Measurements from ENCODE around the gene WFIKKN2. TPM values are rescaled to one million over a fixed set of nuclear protein-coding genes. Genes with fewer than 3 reads are reported as not detected.

WFIKKN2 gene
- total and polyA plus RNA-seq, 2 of the 13 experiments (the other 11 are each of a cell fraction or from before 2014, with no cell fraction given) = not detected

DNA sequence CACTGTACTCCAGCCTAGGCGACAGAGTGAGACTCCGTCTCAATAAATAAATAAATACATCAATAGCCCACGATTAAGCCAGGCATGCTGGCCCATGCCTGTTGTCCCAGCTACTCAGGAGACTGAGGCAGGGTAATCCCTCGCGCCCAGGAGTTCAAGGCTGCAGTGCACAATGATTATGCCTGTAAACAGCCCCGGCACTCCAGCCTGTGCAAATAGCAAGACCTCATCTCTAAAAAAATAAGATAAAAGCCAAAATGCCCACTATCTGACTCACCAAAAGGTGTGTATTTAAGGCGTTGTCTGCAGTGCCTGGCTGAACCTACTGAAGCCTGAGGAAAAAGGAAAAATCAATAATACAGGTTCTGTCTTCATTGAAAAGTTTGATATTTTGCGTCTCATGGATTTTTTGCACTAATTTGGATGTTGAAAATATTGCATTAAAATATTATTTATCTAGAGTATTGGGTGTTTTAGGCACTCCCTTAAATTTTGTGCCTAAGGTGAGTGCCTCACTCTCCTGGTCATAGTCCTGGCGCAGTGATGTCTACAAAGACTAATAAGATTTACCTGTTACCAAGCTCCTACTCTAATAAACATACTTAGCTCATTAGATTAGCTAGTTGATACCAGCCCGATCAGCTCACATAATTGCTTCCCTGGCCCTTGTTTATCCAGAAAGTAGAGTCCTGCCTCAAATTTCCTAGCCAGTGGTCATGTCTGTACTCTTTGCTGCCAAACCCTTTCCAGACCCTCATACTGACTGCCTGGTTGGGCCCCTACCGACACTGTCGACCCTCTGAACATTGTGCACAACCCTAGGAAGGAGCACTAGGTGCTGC lies 55.5 kb downstream of the WFIKKN2 start (continued):
- peak; percentile 59; the same call in 1 of the 2 replicates for TF ChIP-seq THAP11 (CRISPR knock-in tag; IDR thresholded peaks at IDR 0.05)
- peak; percentile 31; the same call in 1 of the 2 replicates for TF ChIP-seq ZHX1 (CRISPR knock-in tag; IDR thresholded peaks at IDR 0.05; ENCODE audit: low read depth)
- no peak for TF ChIP-seq ZNF577 (CRISPR knock-in tag; IDR thresholded peaks at IDR 0.05; ENCODE audit: borderline replicate concordance, low read depth)
- TF ChIP-seq PITX1 (CRISPR knock-in tag; IDR thresholded peaks at IDR 0.05) = peak; percentile 99
- peak; percentile 83 for TF ChIP-seq MIXL1 (CRISPR knock-in tag; IDR thresholded peaks at IDR 0.05)
- TF ChIP-seq ADNP (CRISPR knock-in tag; IDR thresholded peaks at IDR 0.05) = no peak
- no peak for TF ChIP-seq PCBP1 (IDR thresholded peaks at IDR 0.05; ENCODE audit: borderline replicate concordance, low read depth, low read length)
- no peak for TF ChIP-seq SIN3B (IDR thresholded peaks at IDR 0.05; ENCODE audit: low read length)
- TF ChIP-seq, protein P1, sequence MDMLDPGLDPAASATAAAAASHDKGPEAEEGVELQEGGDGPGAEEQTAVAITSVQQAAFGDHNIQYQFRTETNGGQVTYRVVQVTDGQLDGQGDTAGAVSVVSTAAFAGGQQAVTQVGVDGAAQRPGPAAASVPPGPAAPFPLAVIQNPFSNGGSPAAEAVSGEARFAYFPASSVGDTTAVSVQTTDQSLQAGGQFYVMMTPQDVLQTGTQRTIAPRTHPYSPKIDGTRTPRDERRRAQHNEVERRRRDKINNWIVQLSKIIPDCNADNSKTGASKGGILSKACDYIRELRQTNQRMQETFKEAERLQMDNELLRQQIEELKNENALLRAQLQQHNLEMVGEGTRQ (IDR thresholded peaks at IDR 0.05; ENCODE audit: low read depth, low read length) = no peak
- TF ChIP-seq, protein P1 (CRISPR knock-in tag; IDR thresholded peaks at IDR 0.05; ENCODE audit: borderline replicate concordance) = no peak
- TF ChIP-seq ZBTB21 (CRISPR knock-in tag; IDR thresholded peaks at IDR 0.05) = no peak
- peak; percentile 76 for TF ChIP-seq HOXA3 (CRISPR knock-in tag; IDR thresholded peaks at IDR 0.05)
- TF ChIP-seq ZNF33A (CRISPR knock-in tag; IDR thresholded peaks at IDR 0.05; ENCODE audit: borderline replicate concordance) = peak; percentile 94; the same call in 1 of the 2 replicates
- TF ChIP-seq, protein P2, sequence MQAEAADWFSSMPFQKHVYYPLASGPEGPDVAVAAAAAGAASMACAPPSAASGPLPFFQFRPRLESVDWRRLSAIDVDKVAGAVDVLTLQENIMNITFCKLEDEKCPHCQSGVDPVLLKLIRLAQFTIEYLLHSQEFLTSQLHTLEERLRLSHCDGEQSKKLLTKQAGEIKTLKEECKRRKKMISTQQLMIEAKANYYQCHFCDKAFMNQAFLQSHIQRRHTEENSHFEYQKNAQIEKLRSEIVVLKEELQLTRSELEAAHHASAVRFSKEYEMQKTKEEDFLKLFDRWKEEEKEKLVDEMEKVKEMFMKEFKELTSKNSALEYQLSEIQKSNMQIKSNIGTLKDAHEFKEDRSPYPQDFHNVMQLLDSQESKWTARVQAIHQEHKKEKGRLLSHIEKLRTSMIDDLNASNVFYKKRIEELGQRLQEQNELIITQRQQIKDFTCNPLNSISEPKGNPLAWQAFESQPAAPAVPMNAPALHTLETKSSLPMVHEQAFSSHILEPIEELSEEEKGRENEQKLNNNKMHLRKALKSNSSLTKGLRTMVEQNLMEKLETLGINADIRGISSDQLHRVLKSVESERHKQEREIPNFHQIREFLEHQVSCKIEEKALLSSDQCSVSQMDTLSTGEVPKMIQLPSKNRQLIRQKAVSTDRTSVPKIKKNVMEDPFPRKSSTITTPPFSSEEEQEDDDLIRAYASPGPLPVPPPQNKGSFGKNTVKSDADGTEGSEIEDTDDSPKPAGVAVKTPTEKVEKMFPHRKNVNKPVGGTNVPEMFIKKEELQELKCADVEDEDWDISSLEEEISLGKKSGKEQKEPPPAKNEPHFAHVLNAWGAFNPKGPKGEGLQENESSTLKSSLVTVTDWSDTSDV (CRISPR knock-in tag; IDR thresholded peaks at IDR 0.05) = no peak
- no peak for TF ChIP-seq PRDM4 (CRISPR knock-in tag; IDR thresholded peaks at IDR 0.05; ENCODE audit: borderline replicate concordance)
- TF ChIP-seq, protein P3, sequence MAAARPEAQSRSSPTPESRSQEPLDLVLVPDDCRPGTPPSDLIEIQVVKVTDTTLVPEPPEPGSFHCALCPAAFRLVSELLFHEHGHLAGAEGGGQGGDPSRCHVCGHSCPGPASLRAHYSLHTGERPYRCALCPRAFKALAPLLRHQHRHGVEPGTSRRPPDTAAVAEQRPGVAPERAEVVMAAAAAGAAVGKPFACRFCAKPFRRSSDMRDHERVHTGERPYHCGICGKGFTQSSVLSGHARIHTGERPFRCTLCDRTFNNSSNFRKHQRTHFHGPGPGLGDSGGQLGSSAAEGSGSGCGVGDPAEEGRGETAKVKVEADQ (CRISPR knock-in tag; IDR thresholded peaks at IDR 0.05; ENCODE audit: borderline replicate concordance) = no peak
- no peak for TF ChIP-seq ZNF17 (CRISPR knock-in tag; IDR thresholded peaks at IDR 0.05)
- TF ChIP-seq JUND (CRISPR knock-in tag; IDR thresholded peaks at IDR 0.05) = peak; percentile 92; the same call in 1 of the 2 replicates
